Fibroblast of gingiva (primary cell): ENCODE data around the gene ZDHHC1.

ENCODE experiments used
- DNase-seq: peaks from one replicate; pipeline ENCODE4 v3.0.0-alpha.2; 2011; ENCODE audit warnings: low read depth

Gene ZDHHC1

DNA sequence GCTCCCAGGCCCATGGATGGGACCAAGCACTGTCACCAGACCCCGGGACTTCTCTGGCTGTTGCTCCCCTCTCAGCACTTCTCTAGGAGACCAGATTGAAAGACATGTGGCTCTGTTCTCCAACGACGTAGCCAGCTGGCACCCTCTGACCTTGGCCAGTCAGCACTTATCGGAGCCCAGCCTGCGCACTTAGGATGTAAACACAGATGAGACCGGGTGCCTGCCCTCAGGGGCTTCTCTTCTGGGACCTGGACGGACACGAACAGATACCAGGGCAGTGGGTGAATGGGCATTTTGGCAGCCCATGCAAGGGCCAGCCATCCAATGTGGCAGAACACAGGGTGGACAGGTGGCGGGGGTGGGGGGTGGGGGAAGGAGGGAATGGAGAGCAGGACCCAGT lies 6.6 kb downstream of the ZDHHC1 start:
- no peak for DNase-seq

DNA sequence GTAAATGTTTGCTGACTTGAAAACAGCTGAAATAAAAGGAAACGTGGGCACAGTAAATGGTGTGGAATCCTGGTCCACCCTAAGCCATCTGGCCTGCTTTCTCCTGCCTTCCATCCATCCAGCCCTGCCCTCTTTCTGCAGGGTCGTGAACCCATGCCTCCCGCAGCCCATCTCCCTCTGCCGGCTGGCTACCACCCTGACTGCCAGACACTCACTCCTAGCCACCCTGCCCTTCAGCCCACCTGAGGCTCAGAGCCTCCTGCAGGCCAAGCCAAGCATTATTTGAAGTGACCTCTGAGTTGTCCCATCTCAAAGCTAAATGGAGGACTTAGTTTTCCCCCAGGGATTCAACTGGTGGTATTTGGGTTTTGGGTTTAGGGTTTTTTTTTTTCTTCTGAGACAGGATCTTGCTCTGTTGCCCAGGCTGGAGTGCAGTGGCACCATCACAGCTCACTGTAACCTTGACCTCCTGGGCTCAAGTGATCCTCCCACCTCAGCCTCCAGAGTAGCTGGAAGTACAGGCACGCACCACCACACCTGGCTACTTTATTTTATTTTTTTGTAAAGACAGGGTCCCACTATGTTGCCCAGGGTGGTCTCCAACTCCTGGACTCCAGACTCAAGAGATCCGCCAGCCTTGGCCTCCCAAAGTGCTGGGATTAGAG lies 8.4 kb downstream of the ZDHHC1 start:
- no peak for DNase-seq

DNA sequence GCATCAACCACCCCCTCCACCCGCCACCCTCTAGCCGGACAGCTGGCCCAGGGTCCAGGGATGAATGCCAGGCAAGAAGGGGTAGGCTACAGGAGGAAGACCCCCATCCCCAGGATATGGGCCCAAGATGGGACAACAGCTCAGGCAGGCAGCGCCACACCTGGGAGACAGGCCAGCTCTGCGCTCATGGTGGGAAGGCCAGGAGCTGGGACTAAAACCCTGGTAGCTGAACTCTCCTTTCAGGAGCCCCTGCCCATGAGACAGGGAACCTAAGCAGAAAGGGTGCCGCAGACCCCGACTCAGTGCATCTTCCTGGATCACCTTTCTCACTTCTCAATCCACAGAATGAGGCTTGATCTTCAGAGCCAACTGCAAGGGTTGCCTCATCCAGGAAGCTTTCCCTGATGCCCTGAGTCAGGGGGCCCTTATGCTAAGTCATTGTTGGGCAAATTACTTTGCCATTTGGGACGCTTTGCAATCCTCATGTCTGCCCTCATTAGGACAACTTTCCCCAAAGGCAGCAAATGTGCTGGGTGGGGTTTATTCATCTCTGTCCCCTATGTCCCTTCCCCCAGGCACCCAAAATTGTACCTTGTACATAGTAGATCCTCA lies 9.0 kb downstream of the ZDHHC1 start:
- peak; percentile 62 for DNase-seq

DNA sequence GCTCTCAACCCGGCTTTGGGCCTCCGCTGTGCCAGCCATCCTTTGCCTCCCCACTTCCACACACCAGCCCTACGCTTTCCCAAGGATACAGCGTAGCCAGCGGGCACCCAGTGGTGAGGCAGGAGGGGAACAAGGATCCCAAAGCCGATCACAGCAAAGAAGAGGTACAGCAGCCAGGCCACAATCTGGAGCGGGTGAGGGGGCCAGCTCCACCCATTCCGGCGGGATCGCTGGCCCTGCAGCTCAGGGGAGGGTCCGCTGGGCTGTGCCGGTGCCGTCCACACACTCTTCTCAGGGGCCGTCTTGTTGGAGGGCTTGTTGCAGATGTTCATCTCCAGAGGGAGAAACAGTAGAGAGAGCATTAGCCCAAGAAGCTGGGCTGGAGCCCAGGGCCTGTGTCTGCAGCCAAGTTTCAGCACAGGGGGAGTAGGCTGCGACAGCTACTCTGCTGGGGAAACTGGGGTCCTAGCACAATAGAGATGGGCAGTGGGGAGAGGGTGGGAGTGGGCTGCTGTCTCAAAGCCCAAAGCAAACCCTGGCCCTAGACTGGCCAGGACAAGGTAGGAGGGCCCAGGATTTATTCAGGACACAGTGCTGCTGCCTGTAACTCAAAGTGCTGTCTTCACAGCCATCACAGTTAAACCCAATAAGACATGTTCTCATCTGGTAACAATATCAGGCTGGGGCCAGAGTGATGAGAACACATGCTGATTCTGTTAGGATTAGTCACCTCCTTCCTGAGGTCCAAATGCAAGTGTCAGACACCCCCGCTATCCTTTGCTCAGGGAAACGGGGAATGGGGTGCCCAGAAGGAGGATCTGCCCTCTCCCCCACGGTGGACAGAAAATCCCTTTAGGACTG lies 9.9 kb downstream of the ZDHHC1 start:
- peak; percentile 83 for DNase-seq

DNA sequence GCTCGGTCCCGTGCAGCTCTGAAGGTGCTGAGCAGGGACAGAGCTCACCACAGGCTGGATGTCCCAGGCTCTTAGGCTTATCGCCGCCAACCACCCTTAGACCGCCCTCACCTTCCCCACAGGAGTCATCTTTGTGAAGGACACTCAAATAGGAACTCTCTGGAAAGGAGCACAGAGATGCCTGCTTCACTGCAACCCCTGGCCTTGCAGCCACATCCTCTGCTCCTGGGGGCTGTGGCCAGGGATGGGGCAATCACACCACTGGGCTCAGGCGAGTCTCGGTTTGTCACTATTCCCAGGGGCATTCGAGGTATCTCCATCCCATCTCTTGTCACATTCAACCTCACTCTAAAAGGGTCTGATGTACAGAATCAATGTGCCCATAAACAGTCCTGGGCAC lies 10.9 kb downstream of the ZDHHC1 start:
- DNase-seq = no peak

DNA sequence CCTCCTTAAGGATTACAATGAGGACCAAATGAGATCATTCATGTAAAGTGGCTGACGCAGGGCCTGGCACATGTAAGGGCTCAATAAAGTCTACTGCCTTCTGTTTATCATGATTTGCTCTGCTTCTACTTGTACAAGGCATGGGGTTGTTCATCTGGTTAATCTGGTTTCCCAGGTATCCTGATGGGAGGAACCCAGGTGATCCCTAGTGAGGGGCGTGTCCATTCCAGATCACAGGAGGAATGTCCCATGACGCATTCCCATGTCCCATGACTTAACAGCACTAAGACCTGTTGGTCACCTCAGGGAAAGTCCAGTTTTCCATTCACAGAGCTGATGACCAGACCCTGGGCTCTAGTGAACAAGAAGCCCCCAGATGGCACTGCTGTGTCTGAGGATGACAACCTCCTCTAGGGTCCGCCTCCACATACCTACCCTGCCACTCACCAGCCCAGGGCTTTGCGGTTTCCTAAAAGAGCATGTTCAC lies 11.5 kb downstream of the ZDHHC1 start:
- no peak for DNase-seq

DNA sequence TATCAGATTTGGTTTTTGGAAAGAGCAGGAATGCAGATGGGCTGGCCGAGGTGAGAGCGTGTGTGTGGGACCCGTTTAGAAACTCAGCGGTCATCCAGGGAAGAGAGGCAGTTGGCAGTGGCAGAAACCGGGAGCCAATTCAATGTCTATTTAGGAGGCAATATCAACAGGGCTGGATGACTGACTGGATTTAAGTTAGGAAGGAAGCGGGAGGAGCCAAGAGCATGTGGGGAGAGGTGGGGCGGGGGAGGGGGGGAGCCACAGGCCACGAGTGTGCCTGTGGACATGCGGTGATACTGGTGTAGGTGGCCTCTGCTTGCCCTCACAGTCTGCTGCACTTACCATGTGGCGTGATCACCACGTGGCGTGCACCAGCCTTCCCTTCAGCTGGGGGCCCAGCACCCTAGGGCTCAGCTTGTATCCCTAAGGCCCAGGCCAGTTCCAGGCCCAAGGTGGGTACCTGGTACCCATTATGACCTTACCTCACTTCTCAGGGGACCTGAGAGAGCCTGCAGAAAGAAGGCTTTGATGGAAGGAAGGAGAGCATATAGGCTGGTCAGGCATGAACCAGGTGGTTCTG lies 12.2 kb downstream of the ZDHHC1 start:
- no peak for DNase-seq

DNA sequence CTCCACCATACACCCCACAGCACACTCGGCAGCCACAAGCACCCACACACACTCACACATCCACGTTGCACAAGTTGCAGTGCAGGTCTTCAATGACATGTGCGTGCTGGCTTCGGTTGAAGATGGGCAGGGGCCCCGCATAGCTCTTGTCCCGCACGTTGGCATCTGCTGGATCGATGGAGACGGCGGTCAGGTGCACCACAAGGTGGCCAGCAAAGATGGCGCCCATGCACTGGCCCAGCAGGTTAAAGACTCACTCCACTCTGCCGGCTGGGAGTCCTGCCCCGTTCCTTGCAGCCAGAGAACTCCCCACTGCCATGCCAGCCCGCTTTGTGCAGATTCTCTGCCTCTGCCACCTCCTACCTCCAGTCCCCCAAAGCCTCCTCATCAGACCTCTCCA lies 15.4 kb downstream of the ZDHHC1 start:
- no peak for DNase-seq

DNA sequence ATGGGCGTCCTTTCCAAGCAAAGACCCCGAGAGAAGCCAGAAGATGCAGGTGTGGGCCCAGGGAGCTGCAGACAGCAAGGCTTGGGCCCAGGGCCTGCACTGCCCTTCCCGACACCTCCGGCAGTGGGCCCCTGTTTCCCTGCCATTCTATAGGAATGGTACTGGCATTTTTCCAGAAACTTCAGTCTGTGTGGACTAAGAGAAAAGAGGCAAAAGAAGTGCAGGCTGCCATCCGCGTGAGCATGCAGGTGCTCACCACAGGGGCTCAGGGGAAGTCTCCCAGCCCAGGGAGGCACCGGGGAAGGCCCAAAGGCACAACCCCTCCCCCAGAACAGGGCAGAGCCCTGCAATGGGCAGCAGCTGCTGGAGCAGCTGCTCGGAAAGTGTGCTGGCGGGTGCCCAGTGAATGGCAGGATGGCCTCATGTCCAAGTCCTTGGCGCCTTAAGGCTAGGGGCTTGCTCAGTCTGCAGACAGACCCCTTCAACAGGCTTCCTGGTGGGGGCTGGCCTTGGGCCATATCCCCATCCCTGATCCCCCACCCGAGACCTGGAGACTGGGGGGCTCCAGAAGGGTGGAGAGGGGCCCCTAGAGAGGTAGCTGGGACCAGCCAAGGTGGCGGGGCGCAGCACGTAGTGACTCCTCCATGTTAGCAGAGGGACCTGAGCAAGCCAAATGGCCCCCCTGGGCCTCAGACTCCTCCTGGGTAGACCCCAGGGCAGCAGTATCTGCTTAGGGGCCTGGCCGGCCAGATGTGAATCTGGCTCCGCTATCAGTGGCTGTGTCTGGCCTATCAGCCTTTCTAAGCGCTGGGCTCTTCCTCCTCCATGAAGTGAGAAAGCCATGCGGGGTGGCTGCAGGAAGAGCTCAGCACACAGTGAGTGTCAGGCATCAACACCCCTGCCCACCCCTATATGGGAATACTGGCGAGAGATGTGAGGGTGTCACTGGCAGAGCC lies 16.2 kb downstream of the ZDHHC1 start:
- DNase-seq = no peak

DNA sequence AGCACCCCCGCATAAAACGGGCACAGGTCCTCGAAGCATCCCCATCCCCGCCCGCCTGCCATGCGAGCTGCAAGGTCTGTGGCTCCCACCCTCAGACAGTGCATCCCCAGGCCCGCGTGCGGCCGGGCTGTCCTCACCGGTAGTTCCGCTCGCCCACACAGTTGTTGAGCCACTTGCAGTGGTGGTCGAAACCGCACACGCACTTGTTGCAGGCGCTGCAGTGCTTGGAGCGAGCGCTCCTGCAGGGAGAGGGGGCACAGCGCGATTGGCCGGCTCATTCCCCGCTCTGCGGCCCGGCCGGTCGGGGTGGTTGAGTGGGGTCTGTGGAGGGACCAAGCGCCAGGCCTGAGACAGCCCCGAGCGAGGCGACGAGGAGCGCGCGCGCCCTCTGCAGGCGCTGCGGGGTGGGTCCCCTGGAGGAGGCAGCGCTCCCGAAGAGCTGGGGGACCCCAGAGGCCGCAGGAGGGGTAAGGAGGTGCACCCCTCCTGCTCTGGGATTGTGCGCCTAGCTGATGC lies 17.0 kb downstream of the ZDHHC1 start:
- DNase-seq = no peak

DNA sequence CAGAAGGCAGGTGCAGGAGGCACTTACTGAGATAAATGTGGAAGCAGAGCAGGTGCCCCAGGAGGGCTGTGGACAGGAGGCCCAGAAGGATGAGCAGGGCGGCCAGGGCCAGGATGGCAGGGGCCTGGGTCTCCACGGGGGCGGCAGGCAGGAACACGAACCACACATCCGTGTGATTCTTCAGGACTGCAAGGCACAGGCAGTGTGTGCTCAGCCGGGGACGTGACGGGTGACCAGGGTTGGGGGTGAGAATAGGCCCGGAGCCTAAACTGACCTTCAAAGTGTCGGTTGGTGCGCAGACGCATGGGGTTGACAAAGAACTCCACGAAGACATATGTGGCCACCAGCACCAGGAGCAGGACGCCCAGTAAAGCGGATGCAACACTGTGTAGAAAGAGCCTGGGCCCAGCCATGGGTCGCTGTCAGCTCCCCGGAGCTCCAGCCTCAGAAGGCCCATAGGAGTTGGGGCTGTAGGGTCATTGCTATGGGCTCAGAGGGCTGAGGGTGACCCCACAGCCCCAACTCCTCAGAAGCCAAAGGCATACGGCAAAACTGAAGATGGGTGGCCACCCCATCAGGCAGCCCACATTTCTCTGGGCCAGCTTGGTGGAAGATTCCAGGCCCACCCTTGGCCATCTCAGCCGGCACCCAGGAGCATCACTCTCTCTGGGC lies 17.6 kb downstream of the ZDHHC1 start:
- DNase-seq = no peak

DNA sequence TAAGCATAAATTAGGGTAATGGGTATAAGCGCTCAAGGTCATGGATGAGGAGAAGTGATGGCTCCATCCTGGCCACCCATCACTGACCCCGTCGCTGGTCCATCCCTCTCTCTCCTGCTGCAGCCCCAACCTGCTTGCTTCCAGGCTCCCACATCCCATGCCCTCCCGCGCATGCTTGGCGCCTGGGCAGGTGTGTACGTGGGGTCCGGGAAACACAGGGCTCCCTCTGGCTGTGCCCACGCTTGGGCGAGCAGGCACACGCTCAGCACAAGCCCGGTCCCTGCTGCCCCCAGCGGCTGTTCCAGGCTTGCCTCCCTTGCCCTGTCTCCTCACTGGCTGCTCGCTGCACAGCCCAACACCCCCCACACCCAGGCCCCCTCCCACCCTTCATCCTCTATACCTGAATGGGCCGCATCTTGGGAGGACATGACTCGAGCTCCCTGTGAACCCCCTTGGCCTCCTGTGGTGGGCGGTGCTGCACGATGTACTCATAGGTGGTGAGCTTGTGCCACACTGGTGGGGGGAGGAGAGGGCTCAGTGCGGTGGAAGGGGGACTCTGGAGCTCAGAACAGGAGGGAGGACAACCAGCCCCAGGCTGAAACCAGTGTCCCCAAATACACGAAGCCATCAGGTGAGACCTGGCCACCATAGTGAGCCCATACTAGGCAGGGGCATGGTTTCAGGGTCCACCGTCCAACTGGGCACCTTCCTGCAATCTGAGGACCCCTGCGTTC lies 18.3 kb downstream of the ZDHHC1 start:
- DNase-seq = no peak

DNA sequence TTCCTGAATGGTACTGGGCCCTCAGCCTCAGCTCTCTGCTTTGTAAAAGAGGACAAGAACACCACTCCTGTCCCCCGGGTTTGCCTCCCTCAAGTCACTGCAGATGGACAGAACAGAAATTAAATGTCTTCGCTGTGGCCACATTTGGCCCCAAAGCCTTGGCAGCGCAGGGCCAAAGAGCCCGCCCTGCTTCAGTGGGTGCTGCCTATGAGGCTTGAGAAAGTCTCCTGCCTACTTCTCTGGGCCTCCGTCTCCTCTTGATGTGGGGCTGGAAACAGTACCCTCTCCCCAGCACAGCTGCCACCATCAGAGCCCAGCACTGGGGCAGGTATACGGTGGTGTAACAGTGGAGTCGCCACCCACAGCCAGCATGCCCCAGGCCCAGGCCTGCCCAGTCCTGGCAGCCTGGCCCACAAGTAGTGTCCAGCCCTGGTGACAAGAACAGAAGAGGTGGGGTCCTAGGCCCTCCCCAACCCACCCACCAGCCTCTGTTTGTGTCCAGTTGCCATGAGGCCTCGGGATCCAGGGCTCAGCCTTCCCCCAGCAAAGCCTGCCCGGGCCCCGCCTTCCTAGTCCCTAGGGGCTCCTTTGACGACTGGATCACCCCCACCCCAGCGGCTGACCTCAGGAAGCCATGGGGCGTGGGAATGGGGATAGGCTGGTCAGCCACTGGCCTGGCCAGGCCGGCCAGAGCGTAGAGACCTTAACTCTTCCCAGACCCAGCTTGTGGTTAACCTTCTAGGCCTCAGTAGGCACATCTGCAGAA lies 19.1 kb downstream of the ZDHHC1 start:
- DNase-seq = no peak

DNA sequence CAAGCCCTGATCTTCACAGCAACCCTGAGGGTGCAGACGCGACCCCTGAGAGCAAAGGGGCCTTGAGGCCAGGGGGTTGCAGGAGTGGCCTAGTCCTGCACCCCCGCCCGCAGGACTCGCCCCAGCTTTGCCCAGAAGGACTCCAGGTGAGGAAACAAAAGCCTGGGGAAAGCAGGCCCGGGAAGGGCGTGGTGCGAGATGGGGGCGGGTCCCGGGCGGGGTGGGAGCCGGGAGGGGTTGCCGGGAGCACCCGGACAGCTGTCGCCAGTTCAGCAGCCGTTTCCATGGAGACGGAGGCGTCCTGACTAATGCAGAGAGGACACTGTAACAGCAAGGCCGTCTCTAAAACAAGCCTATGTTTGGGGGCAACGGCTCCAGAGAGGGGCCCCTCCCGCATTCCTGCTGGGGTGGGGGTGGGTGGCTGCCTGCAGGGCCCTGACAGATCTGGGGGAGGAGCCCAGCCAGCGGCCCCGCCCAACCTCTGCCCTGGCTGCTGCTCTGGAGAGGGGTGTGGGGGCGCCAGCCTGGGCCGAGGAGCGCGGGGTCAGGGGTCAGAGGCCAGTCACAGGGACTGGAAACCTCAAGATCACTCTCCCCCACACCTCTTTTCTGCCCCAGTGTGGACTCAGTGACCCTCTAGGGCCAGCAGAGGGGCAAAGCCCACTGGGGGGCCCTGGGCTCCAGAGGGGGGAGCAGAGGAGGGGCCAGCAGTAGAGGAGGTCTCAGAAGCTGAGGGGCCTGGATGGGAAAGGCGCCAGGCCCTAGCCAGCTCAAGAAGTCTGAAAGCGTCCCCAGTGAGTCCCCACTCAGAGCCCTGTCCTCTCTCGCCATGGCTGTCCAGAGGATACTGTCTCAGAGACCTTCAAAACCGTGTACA lies 19.9 kb downstream of the ZDHHC1 start:
- peak; percentile 59 for DNase-seq

DNA sequence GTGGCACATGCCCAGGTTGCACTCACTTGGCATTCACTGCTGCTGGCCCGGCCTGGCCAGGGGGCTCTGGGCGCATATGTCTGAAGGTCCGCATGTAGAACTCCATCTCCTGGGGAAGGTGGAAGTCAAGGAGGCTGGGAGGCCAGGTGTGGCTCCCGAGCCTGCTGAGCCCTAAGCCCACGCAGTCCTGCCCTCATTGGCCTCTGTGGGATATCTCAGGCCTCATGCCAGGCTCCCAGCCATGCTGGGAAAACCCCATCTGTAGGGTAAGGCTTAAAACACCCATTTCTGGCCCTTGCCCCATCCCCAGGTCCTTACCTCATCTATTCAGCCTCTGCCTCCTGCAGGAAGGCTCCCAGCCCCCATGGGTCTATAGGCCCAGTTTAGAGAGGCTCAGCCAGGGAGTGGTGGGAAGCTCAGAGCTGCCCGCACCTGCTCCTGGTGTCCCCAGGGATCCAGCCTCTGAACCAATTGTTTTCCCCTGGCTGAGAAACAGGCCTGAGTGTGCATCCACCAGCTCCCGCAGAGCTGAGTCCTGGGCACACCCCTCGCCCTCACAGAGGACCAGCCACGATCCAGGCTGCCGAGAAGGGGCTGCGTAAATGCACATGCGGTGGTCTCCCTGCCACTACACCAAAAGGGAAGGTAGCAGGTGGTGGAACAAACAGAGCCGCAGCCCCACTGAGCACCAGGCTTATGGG lies 20.7 kb downstream of the ZDHHC1 start:
- no peak for DNase-seq

DNA sequence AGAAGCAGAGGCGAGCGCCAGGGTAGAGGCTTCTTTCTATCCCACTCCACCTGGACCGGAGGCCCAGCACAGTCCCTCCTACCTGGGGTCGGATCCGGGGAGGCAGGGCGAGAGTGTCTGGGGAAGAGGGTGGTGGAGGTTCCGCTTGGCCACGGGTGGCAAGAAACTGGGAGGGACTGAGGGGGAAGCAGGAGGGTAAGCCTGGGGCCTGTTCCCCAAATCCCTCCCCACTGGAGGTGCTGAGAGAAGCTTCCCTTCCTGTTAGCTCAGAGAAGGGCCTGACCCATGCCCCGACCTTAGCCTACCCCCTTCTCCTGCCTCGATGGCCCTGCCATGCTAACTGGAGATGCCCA lies 21.2 kb downstream of the ZDHHC1 start:
- DNase-seq = no peak
